Mucosa of stomach (tissue), 1 donor: ENCODE data around the gene PCDHB16.
"Not testable (repeated sequence)": the region's sequence is repeated elsewhere in the genome, so short reads cannot be mapped to it uniquely, and the experiment has no call there.

Source experiments
- H3K27me3 ChIP-seq: one replicate; pipeline ENCODE4 v1.7.0; 2013; ENCODE audit warnings: mild to moderate bottlenecking, low read length; ENCODE audit not compliant: control insufficient read depth, insufficient read depth
- H3K36me3 ChIP-seq: one replicate; pipeline ENCODE4 v1.7.0; 2013; ENCODE audit warnings: low read length; ENCODE audit not compliant: control insufficient read depth, insufficient read depth
- H3K4me1 ChIP-seq: one replicate; pipeline ENCODE4 v1.7.0; 2013; ENCODE audit warnings: mild to moderate bottlenecking, low read length; ENCODE audit not compliant: control insufficient read depth, insufficient read depth
- H3K4me3 ChIP-seq: one replicate; pipeline ENCODE4 v1.7.0; 2013; ENCODE audit warnings: low read length
- H3K9ac ChIP-seq: one replicate; pipeline ENCODE4 v1.7.0; 2013; ENCODE audit warnings: mild to moderate bottlenecking, low read length, moderate library complexity
- H3K9me3 ChIP-seq: one replicate; pipeline ENCODE4 v1.7.0; 2013; ENCODE audit warnings: mild to moderate bottlenecking, low read length, moderate library complexity; ENCODE audit not compliant: control insufficient read depth
- donor health status: Pancreatic carcinoma.

The PCDHB16 gene

DNA sequence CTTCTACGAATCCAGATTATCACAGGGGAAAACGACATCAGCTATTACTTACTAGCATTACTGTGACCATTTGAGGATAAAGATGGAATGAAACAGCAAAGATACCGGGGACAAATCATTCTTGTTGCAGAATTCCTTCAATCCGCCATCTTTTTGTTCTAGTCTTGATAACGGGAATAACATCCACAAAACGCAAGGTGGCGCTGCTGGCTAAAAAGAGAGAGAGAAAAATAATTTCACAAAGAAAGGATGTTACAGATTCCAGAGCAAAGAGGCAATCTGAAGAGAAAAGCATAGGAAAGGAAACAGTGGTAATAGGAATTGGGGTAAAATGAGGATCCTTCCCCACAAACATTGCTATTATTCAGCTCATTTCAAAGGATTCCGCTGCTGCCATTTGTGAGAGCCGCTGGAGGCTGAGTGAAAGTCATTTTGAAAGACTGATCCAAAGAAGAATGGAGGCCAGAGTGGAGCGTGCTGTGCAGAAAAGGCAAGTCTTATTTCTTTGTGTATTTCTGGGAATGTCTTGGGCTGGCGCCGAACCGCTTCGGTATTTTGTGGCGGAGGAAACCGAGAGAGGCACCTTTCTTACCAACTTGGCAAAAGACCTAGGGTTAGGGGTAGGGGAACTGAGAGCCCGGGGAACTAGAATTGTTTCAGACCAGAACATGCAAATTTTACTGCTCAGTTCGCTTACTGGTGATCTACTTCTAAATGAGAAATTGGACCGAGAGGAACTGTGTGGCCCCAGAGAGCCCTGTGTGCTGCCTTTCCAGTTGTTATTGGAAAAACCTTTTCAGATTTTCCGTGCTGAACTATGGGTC is 9.6 kb upstream of the PCDHB16 start, which contains the start of gene PCDHB7:
TSS of gene PCDHB7 (plus strand) at position 264 of the 824 bp plus-strand sequence. CDS start at position 456, 192 bp downstream.
- Histone ChIP-seq H3K4me3 (no peak within 1 kb of the TSS), H3K4me1 (no peaks in the 10 kb centered on the region), H3K9ac (no peak within 1 kb of the TSS), H3K36me3 (no peaks in the 10 kb centered on the region), H3K27me3 (no peaks in the 10 kb centered on the region), H3K9me3 (no peaks in the 10 kb centered on the region)

DNA sequence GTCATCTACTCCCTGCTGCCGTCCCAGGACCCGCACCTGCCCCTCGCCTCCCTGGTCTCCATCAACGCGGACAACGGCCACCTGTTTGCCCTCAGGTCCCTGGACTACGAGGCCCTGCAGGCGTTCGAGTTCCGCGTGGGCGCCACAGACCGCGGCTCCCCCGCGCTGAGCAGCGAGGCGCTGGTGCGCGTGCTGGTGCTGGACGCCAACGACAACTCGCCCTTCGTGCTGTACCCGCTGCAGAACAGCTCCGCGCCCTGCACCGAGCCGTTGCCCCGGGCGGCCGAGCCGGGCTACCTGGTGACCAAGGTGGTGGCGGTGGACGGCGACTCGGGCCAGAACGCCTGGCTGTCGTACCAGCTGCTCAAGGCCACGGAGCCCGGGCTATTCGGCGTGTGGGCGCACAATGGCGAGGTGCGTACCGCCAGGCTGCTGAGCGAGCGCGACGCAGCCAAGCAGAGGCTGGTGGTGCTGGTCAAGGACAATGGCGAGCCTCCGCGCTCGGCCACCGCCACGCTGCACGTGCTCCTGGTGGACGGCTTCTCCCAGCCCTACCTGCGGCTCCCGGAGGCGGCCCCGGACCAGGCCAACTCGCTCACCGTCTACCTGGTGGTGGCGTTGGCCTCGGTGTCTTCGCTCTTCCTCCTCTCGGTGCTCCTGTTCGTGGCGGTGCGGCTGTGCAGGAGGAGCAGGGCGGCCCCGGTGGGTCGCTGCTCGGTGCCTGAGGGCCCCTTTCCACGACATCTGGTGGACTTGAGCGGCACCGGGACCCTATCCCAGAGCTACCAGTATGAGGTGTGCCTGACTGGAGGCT is 7.7 kb upstream of the PCDHB16 start:
- not testable (repeated sequence) for H3K4me1 ChIP-seq, H3K9me3 ChIP-seq, H3K27me3 ChIP-seq, H3K36me3 ChIP-seq, H3K4me3 ChIP-seq, H3K9ac ChIP-seq

DNA sequence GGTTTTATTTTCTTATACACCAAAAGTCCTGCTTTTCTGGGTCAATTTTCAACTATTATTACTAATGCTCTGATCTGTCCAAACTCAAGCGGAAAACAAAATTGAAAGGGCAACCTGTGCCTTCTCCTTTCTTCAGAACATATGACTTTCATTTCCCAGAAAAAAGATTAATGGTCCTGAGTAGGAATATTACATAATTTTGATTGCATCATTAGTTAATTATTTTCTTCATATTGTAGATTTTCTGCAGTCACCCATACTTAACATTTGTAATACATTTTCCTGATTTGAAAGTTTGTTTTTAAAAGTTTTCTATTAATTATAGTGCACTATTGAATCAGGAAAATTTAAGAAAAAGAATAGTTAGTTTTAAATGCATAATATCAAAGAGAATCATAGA is 6.3 kb upstream of the PCDHB16 start:
- Histone ChIP-seq H3K9me3 (peaks cover 4% of the 10 kb centered on the region), H3K27me3 (no peaks in the 10 kb centered on the region), H3K4me3 (no peak overlapping the region), H3K4me1 (no peaks in the 10 kb centered on the region), H3K9ac (no peak overlapping the region), H3K36me3 (no peaks in the 10 kb centered on the region)

DNA sequence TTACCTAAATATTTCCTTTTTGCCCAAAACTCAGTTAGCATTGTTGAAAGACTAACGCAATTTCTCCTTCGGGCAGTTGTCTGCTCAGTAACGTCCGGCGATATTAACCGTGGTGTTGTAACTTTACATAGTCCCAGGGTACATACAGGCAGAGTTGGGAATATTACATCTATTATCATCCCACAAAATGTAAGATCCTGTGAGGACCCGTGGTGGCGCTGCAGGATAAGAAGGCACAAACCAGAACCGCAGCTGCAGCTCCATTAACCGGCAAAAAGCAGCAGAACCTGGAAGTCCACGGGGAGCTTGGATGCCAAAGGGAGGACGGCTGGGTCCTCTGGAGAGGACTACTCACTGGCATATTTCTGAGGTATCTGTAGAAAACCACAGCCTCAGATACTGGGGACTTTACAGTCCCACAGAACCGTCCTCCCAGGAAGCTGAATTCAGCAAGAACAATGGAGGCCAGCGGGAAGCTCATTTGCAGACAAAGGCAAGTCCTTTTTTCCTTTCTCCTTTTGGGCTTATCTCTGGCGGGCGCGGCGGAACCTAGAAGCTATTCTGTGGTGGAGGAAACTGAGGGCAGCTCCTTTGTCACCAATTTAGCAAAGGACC is 4.5 kb upstream of the PCDHB16 start, which contains the start of gene PCDHB8:
TSS of gene PCDHB8 (plus strand) at position 214 of the 615 bp plus-strand sequence. CDS start at position 459, 245 bp downstream.
- not testable (repeated sequence) for H3K9me3 ChIP-seq, H3K9ac ChIP-seq, H3K27me3 ChIP-seq, H3K36me3 ChIP-seq, H3K4me1 ChIP-seq, H3K4me3 ChIP-seq

DNA sequence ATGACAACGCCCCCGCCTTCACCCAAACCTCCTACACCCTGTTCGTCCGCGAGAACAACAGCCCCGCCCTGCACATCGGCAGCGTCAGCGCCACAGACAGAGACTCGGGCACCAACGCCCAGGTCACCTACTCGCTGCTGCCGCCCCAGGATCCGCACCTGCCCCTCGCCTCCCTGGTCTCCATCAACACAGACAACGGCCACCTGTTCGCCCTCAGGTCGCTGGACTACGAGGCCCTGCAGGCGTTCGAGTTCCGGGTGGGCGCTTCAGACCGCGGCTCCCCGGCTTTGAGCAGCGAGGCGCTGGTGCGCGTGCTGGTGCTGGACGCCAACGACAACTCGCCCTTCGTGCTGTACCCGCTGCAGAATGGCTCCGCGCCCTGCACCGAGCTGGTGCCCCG is 2.8 kb upstream of the PCDHB16 start:
- H3K9ac ChIP-seq, H3K36me3 ChIP-seq, H3K4me3 ChIP-seq, H3K4me1 ChIP-seq, H3K9me3 ChIP-seq, H3K27me3 ChIP-seq: not testable (repeated sequence)

DNA sequence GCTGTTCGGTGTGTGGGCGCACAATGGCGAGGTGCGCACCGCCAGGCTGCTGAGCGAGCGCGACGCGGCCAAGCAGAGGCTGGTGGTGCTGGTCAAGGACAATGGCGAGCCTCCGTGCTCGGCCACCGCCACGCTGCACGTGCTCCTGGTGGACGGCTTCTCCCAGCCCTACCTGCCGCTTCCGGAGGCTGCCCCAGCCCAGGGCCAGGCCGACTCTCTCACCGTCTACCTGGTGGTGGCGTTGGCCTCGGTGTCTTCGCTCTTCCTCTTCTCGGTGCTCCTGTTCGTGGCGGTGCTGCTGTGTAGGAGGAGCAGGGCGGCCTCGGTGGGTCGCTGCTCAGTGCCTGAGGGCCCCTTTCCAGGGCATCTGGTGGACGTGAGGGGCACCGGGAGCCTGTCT is 2.3 kb upstream of the PCDHB16 start:
- H3K9me3 ChIP-seq, H3K36me3 ChIP-seq, H3K9ac ChIP-seq, H3K27me3 ChIP-seq, H3K4me3 ChIP-seq, H3K4me1 ChIP-seq: not testable (repeated sequence)

DNA sequence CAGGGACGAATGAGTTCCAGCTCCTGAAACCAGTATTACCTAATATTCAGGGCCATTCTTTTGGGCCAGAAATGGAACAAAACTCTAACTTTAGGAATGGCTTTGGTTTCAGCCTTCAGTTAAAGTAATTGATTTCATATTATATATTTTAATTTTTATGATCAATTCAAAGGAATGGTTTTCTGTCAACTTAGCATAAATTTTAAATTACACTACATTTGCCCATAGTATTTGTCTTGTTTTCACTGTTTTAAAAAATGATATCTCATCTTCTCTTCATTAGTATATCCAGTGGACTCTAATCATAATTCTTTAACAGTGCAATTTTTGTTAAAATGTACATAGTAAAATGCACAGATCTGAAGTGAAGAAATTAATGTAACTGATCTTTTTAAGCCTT is 1.9 kb upstream of the PCDHB16 start:
- H3K9me3 ChIP-seq: peaks cover 4% of the 10 kb centered on the region
- no peaks in the 10 kb centered on the region for H3K27me3 ChIP-seq
- H3K36me3 ChIP-seq: no peaks in the 10 kb centered on the region
- H3K9ac ChIP-seq: no peak overlapping the region
- H3K4me3 ChIP-seq: no peak overlapping the region
- no peaks in the 10 kb centered on the region for H3K4me1 ChIP-seq

DNA sequence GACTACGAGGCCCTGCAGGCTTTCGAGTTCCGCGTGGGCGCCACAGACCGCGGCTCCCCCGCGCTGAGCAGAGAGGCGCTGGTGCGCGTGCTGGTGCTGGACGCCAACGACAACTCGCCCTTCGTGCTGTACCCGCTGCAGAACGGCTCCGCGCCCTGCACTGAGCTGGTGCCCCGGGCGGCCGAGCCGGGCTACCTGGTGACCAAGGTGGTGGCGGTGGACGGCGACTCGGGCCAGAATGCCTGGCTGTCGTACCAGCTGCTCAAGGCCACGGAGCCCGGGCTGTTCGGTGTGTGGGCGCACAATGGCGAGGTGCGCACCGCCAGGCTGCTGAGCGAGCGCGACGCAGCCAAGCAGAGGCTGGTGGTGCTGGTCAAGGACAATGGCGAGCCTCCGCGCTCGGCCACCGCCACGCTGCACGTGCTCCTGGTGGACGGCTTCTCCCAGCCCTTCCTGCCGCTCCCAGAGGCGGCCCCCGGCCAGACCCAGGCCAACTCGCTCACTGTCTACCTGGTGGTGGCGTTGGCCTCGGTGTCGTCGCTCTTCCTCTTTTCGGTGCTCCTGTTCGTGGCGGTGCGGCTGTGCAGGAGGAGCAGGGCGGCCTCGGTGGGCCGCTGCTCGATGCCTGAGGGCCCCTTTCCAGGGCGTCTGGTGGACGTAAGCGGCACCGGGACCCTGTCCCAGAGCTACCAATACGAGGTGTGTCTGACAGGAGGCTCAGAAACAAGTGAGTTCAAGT is 2.1 kb downstream of the PCDHB16 start:
- not testable (repeated sequence) for H3K4me1 ChIP-seq, H3K4me3 ChIP-seq, H3K36me3 ChIP-seq, H3K9me3 ChIP-seq, H3K9ac ChIP-seq, H3K27me3 ChIP-seq

DNA sequence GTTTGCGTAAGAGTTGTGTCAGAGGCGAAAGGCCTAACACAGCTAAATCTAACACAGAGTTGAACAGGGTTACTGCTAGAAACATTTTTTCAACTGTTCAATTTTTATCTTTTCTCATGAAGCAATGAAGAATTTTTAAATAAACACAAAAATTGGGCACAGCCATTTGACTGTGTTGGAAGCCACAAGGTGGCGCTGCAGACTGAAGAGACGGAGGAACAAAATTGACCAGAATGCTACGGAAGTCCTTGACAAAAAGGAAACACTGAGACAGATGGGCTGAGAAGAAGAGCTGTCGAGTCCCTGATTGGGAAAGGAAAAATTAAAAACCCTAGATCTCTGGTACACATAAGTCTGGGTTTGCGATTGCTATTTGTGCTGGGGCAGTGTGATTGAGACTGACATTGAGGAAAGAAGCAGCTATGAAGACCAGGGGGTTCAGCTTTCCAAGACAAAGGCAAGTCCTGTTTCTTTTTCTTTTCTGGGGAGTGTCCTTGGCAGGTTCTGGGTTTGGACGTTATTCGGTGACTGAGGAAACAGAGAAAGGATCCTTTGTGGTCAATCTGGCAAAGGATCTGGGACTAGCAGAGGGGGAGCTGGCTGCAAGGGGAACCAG is 4.8 kb downstream of the PCDHB16 start, which contains the start of gene PCDHB9:
TSS of gene PCDHB9 (plus strand) at position 265 of the 616 bp plus-strand sequence. CDS start at position 423, 158 bp downstream.
- no peak within 1 kb of the TSS for H3K4me3 ChIP-seq
- no peak within 1 kb of the TSS for H3K9ac ChIP-seq
- no peaks in the 10 kb centered on the region for H3K4me1 ChIP-seq
- no peaks in the 10 kb centered on the region for H3K9me3 ChIP-seq
- no peaks in the 10 kb centered on the region for H3K36me3 ChIP-seq
- no peaks in the 10 kb centered on the region for H3K27me3 ChIP-seq

DNA sequence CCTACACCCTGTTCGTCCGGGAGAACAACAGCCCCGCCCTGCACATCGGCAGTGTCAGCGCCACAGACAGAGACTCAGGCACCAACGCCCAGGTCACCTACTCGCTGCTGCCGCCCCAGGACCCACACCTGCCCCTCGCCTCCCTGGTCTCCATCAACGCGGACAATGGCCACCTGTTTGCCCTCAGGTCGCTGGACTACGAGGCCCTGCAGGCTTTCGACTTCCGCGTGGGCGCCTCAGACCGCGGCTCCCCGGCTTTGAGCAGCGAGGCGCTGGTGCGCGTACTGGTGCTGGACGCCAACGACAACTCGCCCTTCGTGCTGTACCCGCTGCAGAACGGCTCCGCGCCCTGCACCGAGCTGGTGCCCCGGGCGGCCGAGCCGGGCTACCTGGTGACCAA is 6.5 kb downstream of the PCDHB16 start:
- not testable (repeated sequence) for H3K9ac ChIP-seq, H3K4me3 ChIP-seq, H3K4me1 ChIP-seq, H3K9me3 ChIP-seq, H3K27me3 ChIP-seq, H3K36me3 ChIP-seq

DNA sequence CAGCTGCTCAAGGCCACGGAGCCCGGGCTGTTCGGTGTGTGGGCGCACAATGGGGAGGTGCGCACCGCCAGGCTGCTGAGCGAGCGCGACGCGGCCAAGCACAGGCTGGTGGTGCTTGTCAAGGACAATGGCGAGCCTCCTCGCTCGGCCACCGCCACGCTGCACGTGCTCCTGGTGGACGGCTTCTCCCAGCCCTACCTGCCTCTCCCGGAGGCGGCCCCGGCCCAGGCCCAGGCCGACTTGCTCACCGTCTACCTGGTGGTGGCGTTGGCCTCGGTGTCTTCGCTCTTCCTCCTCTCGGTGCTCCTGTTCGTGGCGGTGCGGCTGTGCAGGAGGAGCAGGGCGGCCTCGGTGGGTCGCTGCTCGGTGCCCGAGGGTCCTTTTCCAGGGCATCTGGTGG is 6.9 kb downstream of the PCDHB16 start:
- H3K27me3 ChIP-seq, H3K36me3 ChIP-seq, H3K4me3 ChIP-seq, H3K9me3 ChIP-seq, H3K9ac ChIP-seq, H3K4me1 ChIP-seq: not testable (repeated sequence)
